PFSK-1 (cell line): ENCODE data around the gene DOK5.

Experiments used
- POLR2AphosphoS5 ChIP-seq: IDR thresholded peaks from 2 replicates; pipeline ENCODE4 v1.6.1; 2012; ENCODE audit warnings: low read depth, mild to moderate bottlenecking, control low read depth, low read length, moderate library complexity
- TAF1 ChIP-seq: IDR thresholded peaks from 2 replicates; pipeline ENCODE4 v1.6.1; 2012; ENCODE audit warnings: low read length, control low read depth, borderline replicate concordance; ENCODE audit not compliant: insufficient read depth

DNA sequence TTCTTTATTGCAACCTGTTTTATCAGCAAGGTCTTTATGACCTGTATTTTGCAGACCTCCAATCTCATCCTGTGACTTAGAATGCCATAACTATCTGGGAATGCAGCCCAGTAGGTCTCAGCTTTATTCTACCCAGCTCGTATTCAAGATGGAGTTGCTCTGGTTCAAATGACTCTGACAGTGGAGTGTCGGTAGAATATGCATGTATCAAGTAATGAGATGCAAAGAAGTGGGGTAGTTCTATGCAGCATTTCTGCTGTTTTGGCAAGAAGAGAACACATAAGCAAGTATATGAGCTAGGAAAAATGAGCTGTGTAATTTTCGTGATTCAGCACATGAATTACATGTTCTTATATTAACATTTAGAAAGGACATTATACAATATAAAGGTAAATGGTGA lies 185.9 kb downstream of the DOK5 start:
- TF ChIP-seq TAF1 (no peak), POLR2AphosphoS5 (no peak)
